ENCODE data around the gene SULT6B1.

SULT6B1 gene

GRCh38 chr2:37164757-37165156 is 23.7 kb downstream of the SULT6B1 start:
- DNase-seq (ENCODE audit: low read depth): no peak
- no peak overlapping the region for H3K4me3 ChIP-seq (ENCODE audit: low read length)
- no peak for TF ChIP-seq CTCF (IDR thresholded peaks at IDR 0.05; ENCODE audit: insufficient read depth, low read depth, low read length, missing control alignments)

GRCh38 chr2:37156857-37157714 is 31.4 kb downstream of the SULT6B1 start, which contains the start of gene EIF2AK2:
TSS of gene EIF2AK2 (minus strand) at chr2:37156980. CDS start at chr2:37147806, 9,174 bp downstream.
- DNase-seq (ENCODE audit: low read depth): peak; percentile 87
- H3K4me3 ChIP-seq (ENCODE audit: low read length): peak within 1 kb of the TSS; percentile 78
- no peak for TF ChIP-seq CTCF (IDR thresholded peaks at IDR 0.05; ENCODE audit: insufficient read depth, low read depth, low read length, missing control alignments)

GRCh38 chr2:37156071-37156856 is 32.2 kb downstream of the SULT6B1 start:
- peak; percentile 40 for DNase-seq (ENCODE audit: low read depth)
- no peak for TF ChIP-seq CTCF (IDR thresholded peaks at IDR 0.05; ENCODE audit: insufficient read depth, low read depth, low read length, missing control alignments)
- H3K4me3 ChIP-seq (ENCODE audit: low read length): peak overlapping the region; percentile 78

GRCh38 chr2:37154785-37155184 is 33.7 kb downstream of the SULT6B1 start:
- no peak for DNase-seq (ENCODE audit: low read depth)
- H3K4me3 ChIP-seq (ENCODE audit: low read length): no peak overlapping the region
- no peak for TF ChIP-seq CTCF (IDR thresholded peaks at IDR 0.05; ENCODE audit: insufficient read depth, low read depth, low read length, missing control alignments)

- H3K4me3 ChIP-seq (ENCODE audit: low read length): no peak overlapping the region
- no peak for DNase-seq (ENCODE audit: low read depth)
These were observed 35.2 kb downstream of the SULT6B1 start for GRCh38 chr2:37153224-37153623.

More at GRCh38 chr2:37153224-37153623, 35.2 kb downstream of the SULT6B1 start:
- no peak for TF ChIP-seq CTCF (IDR thresholded peaks at IDR 0.05; ENCODE audit: insufficient read depth, low read depth, low read length, missing control alignments)
